IMR-90 (cell line): Measurements from ENCODE around the gene PRKAR2A. TPM values are rescaled to one million over a fixed set of nuclear protein-coding genes. Genes with fewer than 3 reads are reported as not detected.

Experiments used
- ATAC-seq: fragments of 200-7000 bp; cut with Tn5 transposase; 2 replicates; pipeline ENCODE4 v1.9.1; 2020; ENCODE audit warnings: low read depth, mild to moderate bottlenecking, moderate library complexity
- BruUV-seq: library from RNA; stranded (reverse); fragments of 400-500 nt; replicated peaks from 2 replicates; lab custom pipeline; 2021; lab: Mats Ljungman, UMichigan
- CTCF ChIA-PET: fragments of 300-600 bp; formaldehyde crosslinking; extraction: SDS; loops from one replicate; lab custom pipeline; 2021; ENCODE audit warnings: antibody characterized with exemption; lab: Yijun Ruan, JAX
- POLR2A ChIA-PET: fragments of 300-600 bp; sonication (Branson Sonifier 250); formaldehyde crosslinking; loops from one replicate; lab custom pipeline; 2022; ENCODE audit warnings: antibody characterized with exemption; ENCODE audit not compliant: unreplicated experiment; lab: Charles Lee
- DNase-seq: peaks from one replicate; pipeline ENCODE4 v3.0.0; 2013
- H2AFZ ChIP-seq: replicated peaks from 2 replicates; pipeline ENCODE3; 2013; ENCODE audit warnings: low read length, mild to moderate bottlenecking; ENCODE audit not compliant: poor library complexity
- H2AK5ac ChIP-seq: 2 replicates; pipeline ENCODE4 v1.6.1; 2013; ENCODE audit warnings: low read depth, low read length, inconsistent platforms
- H2AK9ac ChIP-seq: replicated peaks from 2 replicates; pipeline ENCODE3; 2013; ENCODE audit warnings: mild to moderate bottlenecking, low read depth, low read length, moderate library complexity; ENCODE audit not compliant: poor library complexity
- H2BK120ac ChIP-seq: 2 replicates; pipeline ENCODE4 v1.6.1; 2013; ENCODE audit warnings: low read depth, low read length, inconsistent platforms
- H2BK15ac ChIP-seq: 3 replicates; pipeline ENCODE4 v1.6.1; 2013; ENCODE audit warnings: low read depth, low read length, inconsistent platforms
- H2BK20ac ChIP-seq: 2 replicates; pipeline ENCODE4 v1.6.1; 2013; ENCODE audit warnings: low read depth, mild to moderate bottlenecking, inconsistent platforms, low read length, moderate library complexity
- H2BK5ac ChIP-seq: 2 replicates; pipeline ENCODE4 v1.6.1; 2013; ENCODE audit warnings: mild to moderate bottlenecking, low read depth, low read length, inconsistent platforms; ENCODE audit not compliant: poor library complexity, severe bottlenecking
- H3K14ac ChIP-seq: replicated peaks from 2 replicates; pipeline ENCODE4 v1.6.1; 2013; ENCODE audit warnings: low read depth, low read length, inconsistent platforms
- H3K18ac ChIP-seq: 2 replicates; pipeline ENCODE4 v1.6.1; 2013; ENCODE audit warnings: low read depth, low read length, control low read depth
- H3K23ac ChIP-seq: 2 replicates; pipeline ENCODE4 v1.6.1; 2013; ENCODE audit warnings: low read depth, low read length, inconsistent platforms
- H3K27ac ChIP-seq: 2 replicates; pipeline ENCODE4 v1.5.1; 2013; ENCODE audit warnings: mild to moderate bottlenecking, control low read depth, low read length; ENCODE audit not compliant: insufficient read depth
- H3K27me3 ChIP-seq: 2 replicates; pipeline ENCODE4 v1.6.1; 2013; ENCODE audit warnings: low read length; ENCODE audit not compliant: control insufficient read depth, insufficient read depth
- H3K36me3 ChIP-seq: 2 replicates; pipeline ENCODE4 v1.6.1; 2013; ENCODE audit warnings: low read length, mixed read lengths; ENCODE audit not compliant: control insufficient read depth, insufficient read depth
- H3K4ac ChIP-seq: 2 replicates; pipeline ENCODE4 v1.6.1; 2013; ENCODE audit warnings: low read depth, low read length, inconsistent platforms
- H3K4me1 ChIP-seq: 2 replicates; pipeline ENCODE4 v1.6.1; 2013; ENCODE audit warnings: low read length, mixed read lengths; ENCODE audit not compliant: control insufficient read depth, insufficient read depth
- H3K4me2 ChIP-seq: 2 replicates; pipeline ENCODE4 v1.6.1; 2013; ENCODE audit warnings: low read depth, mild to moderate bottlenecking, control low read depth, low read length, moderate library complexity
- H3K4me3 ChIP-seq: 2 replicates; pipeline ENCODE4 v1.5.1; 2013; ENCODE audit warnings: low read depth, mild to moderate bottlenecking, control low read depth, low read length, moderate library complexity; ENCODE audit not compliant: insufficient read depth
- H3K56ac ChIP-seq: 2 replicates; pipeline ENCODE4 v1.6.1; 2013; ENCODE audit warnings: low read length, inconsistent platforms; ENCODE audit not compliant: insufficient read depth; ENCODE audit errors: extremely low read depth
- H3K79me1 ChIP-seq, 2 experiments: 2 replicates each; pipeline ENCODE4 v1.6.1; 2013; ENCODE audit warnings: low read length in 2 of 2, inconsistent platforms in 1 of 2, low read depth in 1 of 2
- H3K9ac ChIP-seq: 2 replicates; pipeline ENCODE4 v1.6.1; 2013; ENCODE audit warnings: low read depth, low read length, control low read depth
- H3K9me1 ChIP-seq: 2 replicates; pipeline ENCODE4 v1.6.1; 2013; ENCODE audit warnings: low read length, inconsistent platforms; ENCODE audit not compliant: insufficient read depth
- H3K9me3 ChIP-seq: 2 replicates; pipeline ENCODE4 v1.6.1; 2013; ENCODE audit warnings: low read length; ENCODE audit not compliant: control insufficient read depth, insufficient read depth
- H4K20me1 ChIP-seq: 2 replicates; pipeline ENCODE4 v1.6.1; 2013; ENCODE audit warnings: low read length, inconsistent platforms; ENCODE audit not compliant: insufficient read depth
- H4K5ac ChIP-seq: 2 replicates; pipeline ENCODE4 v1.6.1; 2013; ENCODE audit warnings: mild to moderate bottlenecking, low read depth, low read length, control low read depth
- H4K8ac ChIP-seq, 2 experiments: 2 replicates each; pipeline ENCODE4 v1.6.1; 2013; ENCODE audit warnings: low read depth in 2 of 2, low read length in 2 of 2, control low read depth in 1 of 2, inconsistent platforms in 1 of 2
- H4K91ac ChIP-seq: 2 replicates; pipeline ENCODE4 v1.6.1; 2013; ENCODE audit warnings: low read depth, low read length, inconsistent platforms; ENCODE audit not compliant: insufficient read depth
- NFE2L2 ChIP-seq: fragments of 150-350 bp; IDR thresholded peaks from 2 replicates; pipeline ENCODE4 v1.6.1; 2016; ENCODE audit warnings: low read depth, mild to moderate bottlenecking, low read length
- RFX5 ChIP-seq: IDR thresholded peaks from 2 replicates; pipeline ENCODE4 v1.8.0; 2012; ENCODE audit warnings: low read depth, mild to moderate bottlenecking, low read length, moderate library complexity
- dilution Hi-C: fragments of 300-500 bp; cut with HindIII; formaldehyde crosslinking; loops from one replicate; pipeline ENCODE4 v1.14.3; 2018; ENCODE audit warnings: low sequenced_read_pairs; ENCODE audit not compliant: unreplicated experiment
- in situ Hi-C: fragments of 300-500 bp; cut with MboI; formaldehyde crosslinking; loops from 3 replicates; pipeline ENCODE4 v1.14.3; 2019; ENCODE audit warnings: low sequenced_read_pairs, inconsistent platforms, mixed read lengths
- intact Hi-C: fragments of 100-400 bp; cut with micrococcal nuclease; formaldehyde crosslinking; loops from 2 replicates; pipeline ENCODE4 v1.10.0; 2022
- polyA plus RNA-seq, 3 experiments: library from polyadenylated mRNA; depleted of rRNA; stranded (reverse); fragments of >200 nt; gene quantifications; 2 replicates each; pipeline ENCODE4 v1.2.3, GENCODE V29; 2012; ENCODE audit warnings: low replicate concordance in 1 of 3
- total RNA-seq: library from RNA; depleted of rRNA; stranded (reverse); fragments of >200 nt; gene quantifications from 2 replicates; pipeline ENCODE4 v1.2.3, GENCODE V29; 2012

PRKAR2A gene
- total and polyA plus RNA-seq, 2 of the 4 experiments (the other 2 are of a cell fraction) = 11.3 to 48.2 TPM

- Histone ChIP-seq H4K5ac (no peak overlapping the region), H3K56ac (no peak overlapping the region), H2BK20ac (no peak overlapping the region), H3K14ac (no peak overlapping the region), H2BK15ac (no peak overlapping the region), H3K9ac (peak overlapping the region; percentile 39; the same call in 1 of the 2 replicates), H2AK9ac (no peak overlapping the region), H2BK5ac (no peak overlapping the region), H3K4ac (no peak overlapping the region), H2AK5ac (no peak overlapping the region), H3K4me3 (0 out of 2 replicates have a peak overlapping the region, but pooled peaks have one; percentile 3), H3K9me1 (peaks cover 17% of the 10 kb centered on the region; the same call in 1 of the 2 replicates), H2BK120ac (no peak overlapping the region), H3K36me3 (peaks cover 28% of the 10 kb centered on the region), H4K20me1 (peaks cover 53% of the 10 kb centered on the region), H3K9me3 (no peaks in the 10 kb centered on the region), H3K27me3 (no peaks in the 10 kb centered on the region), H3K4me1 (peaks cover 4% of the 10 kb centered on the region), H3K79me1 (peaks cover 0 to 26% of the 10 kb centered on the region in 2 experiments; a peak in 3 of 4 replicates), H4K8ac (no peak overlapping the region), H3K4me2 (peak overlapping the region; percentile 82), H3K23ac (peak overlapping the region; percentile 1; the same call in 1 of the 2 replicates), H2AFZ (no peak overlapping the region), H3K27ac (no peak overlapping the region), H3K18ac (no peak overlapping the region), H4K91ac (no peak overlapping the region)
- POLR2A ChIA-PET = interaction anchor here (0.5 to 0.7 kb wide), 3 partner anchors 109 to 172 kb away, joined by 3 to 7 read pairs (median 4); no protein-coding TSS in a partner anchor
- no peak for ATAC-seq
- BruUV-seq = no TSS peak
- peak; percentile 69 for DNase-seq
- CTCF ChIA-PET = interaction anchor here (0.9 kb wide), 1 partner anchor 25 kb away, joined by 3 read pairs; no protein-coding TSS in a partner anchor
- no peak for TF ChIP-seq NFE2L2
- peak; percentile 22; the same call in 1 of the 2 replicates for TF ChIP-seq RFX5
- intact Hi-C loops (no loop called here), dilution Hi-C loops (no loop called here), in situ Hi-C loops (no loop called here)
Observed at GRCh38 chr3:48715174-48715800, 132.4 kb downstream of the PRKAR2A start.
